Activated CD8-positive, alpha-beta memory T cell treated with anti-CD3 and anti-CD28 coated beads for 48 hours (primary cell): Measurements from ENCODE around the gene CAPN5.

ENCODE experiments used
- DNase-seq, 3 experiments: peaks; one replicate each; pipeline ENCODE4 v3.0.0-alpha.2; 2020; ENCODE audit warnings: low read depth in 2 of 3, low spot score in 2 of 3

CAPN5 gene

GRCh38 chr11:77165066-77165465 is 98.3 kb downstream of the CAPN5 start:
- DNase-seq: no peak

- no peak for DNase-seq
Measured at GRCh38 chr11:77166021-77166420, 99.2 kb downstream of the CAPN5 start.

DNA sequence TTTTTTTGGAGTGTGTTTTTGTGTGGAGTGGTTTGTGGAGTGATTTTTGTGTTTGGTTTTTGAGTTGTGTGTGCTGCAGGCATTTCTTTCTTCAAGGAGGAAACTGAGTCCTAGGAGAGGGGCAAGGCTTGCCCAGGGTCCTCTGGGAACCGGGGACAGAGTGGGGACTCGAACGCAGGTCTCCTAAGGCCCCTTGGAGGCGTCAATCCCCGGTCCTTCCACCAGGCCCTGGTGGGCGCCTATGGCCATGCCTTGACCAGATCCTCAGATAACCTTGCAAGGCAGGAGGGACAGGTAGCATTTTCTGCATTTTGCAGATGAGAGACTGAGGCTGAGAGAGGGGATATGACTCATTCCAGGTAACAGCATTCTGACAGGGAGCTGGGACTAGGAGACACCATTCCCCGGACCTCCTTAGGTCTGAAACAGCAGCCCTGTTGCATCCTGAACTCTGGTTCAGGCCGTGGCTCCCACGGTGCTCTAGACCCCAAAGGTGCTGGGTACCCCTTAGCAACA is 100.4 kb downstream of the CAPN5 start:
- no peak for DNase-seq

GRCh38 chr11:77167791-77168190 is 101.0 kb downstream of the CAPN5 start:
- no peak for DNase-seq

- no peak for DNase-seq
Measured at GRCh38 chr11:77170107-77170506, 103.3 kb downstream of the CAPN5 start.

- DNase-seq: no peak
Measured at GRCh38 chr11:77171254-77171653, 104.5 kb downstream of the CAPN5 start.

- no peak for DNase-seq
Measured at GRCh38 chr11:77171885-77172665, 105.3 kb downstream of the CAPN5 start.

DNA sequence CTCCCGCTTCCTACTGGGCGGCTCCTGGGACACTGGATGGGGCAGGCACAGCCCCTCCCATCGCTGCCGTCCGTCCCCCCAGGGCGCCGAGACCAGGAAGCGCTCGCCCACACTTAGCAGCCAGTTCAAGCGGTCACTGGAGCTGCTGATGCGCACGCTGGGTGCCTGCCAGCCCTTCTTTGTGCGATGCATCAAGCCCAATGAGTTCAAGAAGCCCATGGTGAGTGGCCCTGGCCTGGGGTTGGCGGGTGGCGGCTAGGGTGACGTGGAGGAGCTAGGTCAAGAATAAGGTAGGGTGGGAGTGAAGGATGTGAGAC is 105.9 kb downstream of the CAPN5 start:
- no peak for DNase-seq

DNA sequence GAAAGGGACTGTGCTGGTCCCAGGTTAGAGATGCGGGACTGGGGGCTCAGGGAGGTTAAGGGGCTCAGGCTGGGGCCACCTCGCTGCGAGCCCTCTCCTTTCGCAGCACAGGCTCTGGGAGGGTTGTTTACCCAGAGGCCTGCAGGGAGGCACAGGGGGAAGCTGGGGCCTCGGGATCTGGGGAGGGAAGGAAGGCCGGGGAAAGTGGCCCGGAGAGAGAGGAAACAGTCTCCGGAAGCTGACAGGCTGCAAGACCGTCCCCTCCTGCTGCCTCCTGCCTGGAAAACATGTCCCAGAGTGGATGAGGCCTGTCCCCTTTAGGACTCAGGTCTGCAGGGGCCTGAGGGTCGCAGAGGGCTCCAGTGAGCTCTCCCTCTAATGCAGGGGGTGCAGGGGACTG is 106.7 kb downstream of the CAPN5 start:
- no peak for DNase-seq

GRCh38 chr11:77174559-77174958 is 107.8 kb downstream of the CAPN5 start:
- no peak for DNase-seq

DNA sequence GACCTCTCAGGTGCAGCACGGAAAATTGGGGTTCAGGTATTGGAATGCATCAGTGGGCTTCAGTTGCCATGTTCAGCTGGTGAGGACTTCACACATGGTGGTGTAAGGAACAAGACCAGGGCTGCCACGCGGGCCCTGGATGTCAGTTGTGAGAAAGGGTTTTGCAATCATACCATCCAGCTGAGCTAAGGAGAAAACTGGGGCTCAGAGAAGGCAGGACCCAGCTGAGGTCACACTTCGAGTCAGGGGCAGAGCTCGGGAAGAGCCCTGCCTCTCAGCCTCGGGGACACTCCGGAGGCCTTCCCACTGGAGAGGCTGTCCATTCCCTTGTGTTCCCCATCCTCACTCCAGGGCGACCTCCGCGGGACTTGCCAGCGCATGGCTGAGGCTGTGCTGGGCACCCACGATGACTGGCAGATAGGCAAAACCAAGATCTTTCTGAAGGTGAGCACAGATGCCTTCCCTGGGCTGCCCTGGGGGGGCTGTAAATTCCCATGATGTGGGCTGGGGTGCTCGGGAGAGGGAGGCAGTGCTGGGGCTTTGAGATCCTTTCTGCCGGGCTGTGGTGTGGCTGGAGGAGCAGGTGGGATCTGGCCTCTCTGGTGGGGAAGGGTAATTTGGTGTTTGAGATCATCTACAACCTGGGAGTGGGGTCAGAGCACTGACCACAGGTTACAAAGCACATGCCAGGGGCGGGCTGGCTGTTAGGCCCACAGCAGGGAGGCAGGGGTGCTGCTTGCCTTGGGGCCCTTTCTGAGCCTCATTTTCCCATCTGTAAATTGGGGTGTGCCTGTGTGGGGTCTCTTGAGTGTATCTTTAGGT is 108.5 kb downstream of the CAPN5 start:
- DNase-seq: no peak
